Effector CD8-positive, alpha-beta T cell (primary cell): Measurements from ENCODE around the gene TTC27.

Source experiments
- DNase-seq: peaks from one replicate; lab custom pipeline; 2025; lab: John Stamatoyannopoulos, UW

The TTC27 gene

GRCh38 chr2:32755666-32756065 lies 127.8 kb downstream of the TTC27 start:
- no peak for DNase-seq

GRCh38 chr2:32756074-32756727 lies 128.4 kb downstream of the TTC27 start:
- DNase-seq, result no peak

- no peak for DNase-seq
These were observed 130.4 kb downstream of the TTC27 start for GRCh38 chr2:32758232-32758631.

GRCh38 chr2:32760628-32761027 lies 132.8 kb downstream of the TTC27 start:
- no peak for DNase-seq

GRCh38 chr2:32768387-32769174 lies 140.7 kb downstream of the TTC27 start:
- DNase-seq, result no peak

GRCh38 chr2:32770360-32770759 lies 142.5 kb downstream of the TTC27 start:
- no peak for DNase-seq

- no peak for DNase-seq
These were observed 145.0 kb downstream of the TTC27 start for GRCh38 chr2:32772638-32773447.

- no peak for DNase-seq
These were observed 145.6 kb downstream of the TTC27 start for GRCh38 chr2:32773448-32773808.

GRCh38 chr2:32775954-32776353 lies 148.1 kb downstream of the TTC27 start:
- DNase-seq, result no peak

GRCh38 chr2:32777714-32778113 lies 149.9 kb downstream of the TTC27 start:
- DNase-seq, result no peak

- no peak for DNase-seq
These were observed 153.1 kb downstream of the TTC27 start for GRCh38 chr2:32780961-32781360.

GRCh38 chr2:32783469-32783868 lies 155.6 kb downstream of the TTC27 start:
- no peak for DNase-seq

GRCh38 chr2:32783933-32784332 lies 156.1 kb downstream of the TTC27 start:
- DNase-seq, result no peak

GRCh38 chr2:32787207-32787606 lies 159.4 kb downstream of the TTC27 start:
- DNase-seq, result no peak

- DNase-seq, result no peak
These were observed 160.3 kb downstream of the TTC27 start for GRCh38 chr2:32788114-32788513.

- DNase-seq, result no peak
These were observed 164.6 kb downstream of the TTC27 start for GRCh38 chr2:32792416-32792815.

- no peak for DNase-seq
These were observed 171.0 kb downstream of the TTC27 start for GRCh38 chr2:32798829-32799228.

- no peak for DNase-seq
These were observed 173.9 kb downstream of the TTC27 start for GRCh38 chr2:32801741-32802140.

- no peak for DNase-seq
These were observed 175.0 kb downstream of the TTC27 start for GRCh38 chr2:32802877-32803276.

GRCh38 chr2:32804205-32804604 lies 176.4 kb downstream of the TTC27 start:
- DNase-seq, result no peak

- no peak for DNase-seq
These were observed 177.6 kb downstream of the TTC27 start for GRCh38 chr2:32805104-32806095.

GRCh38 chr2:32806857-32807256 lies 179.0 kb downstream of the TTC27 start:
- no peak for DNase-seq
